UCSD-AML1 (cell line): ENCODE data around the gene FOXP1.

Source experiments
- DNase-seq: peaks from one replicate; lab custom pipeline; 2025; ENCODE audit not compliant: unreplicated experiment; lab: John Stamatoyannopoulos, UW

Gene FOXP1

GRCh38 chr3:71136276-71136675, 447.3 kb downstream of the FOXP1 start:
- DNase-seq = no peak

- DNase-seq = no peak
Observed at GRCh38 chr3:71135373-71136088, 448.0 kb downstream of the FOXP1 start.

GRCh38 chr3:71134521-71134920, 449.0 kb downstream of the FOXP1 start:
- DNase-seq = no peak

DNA sequence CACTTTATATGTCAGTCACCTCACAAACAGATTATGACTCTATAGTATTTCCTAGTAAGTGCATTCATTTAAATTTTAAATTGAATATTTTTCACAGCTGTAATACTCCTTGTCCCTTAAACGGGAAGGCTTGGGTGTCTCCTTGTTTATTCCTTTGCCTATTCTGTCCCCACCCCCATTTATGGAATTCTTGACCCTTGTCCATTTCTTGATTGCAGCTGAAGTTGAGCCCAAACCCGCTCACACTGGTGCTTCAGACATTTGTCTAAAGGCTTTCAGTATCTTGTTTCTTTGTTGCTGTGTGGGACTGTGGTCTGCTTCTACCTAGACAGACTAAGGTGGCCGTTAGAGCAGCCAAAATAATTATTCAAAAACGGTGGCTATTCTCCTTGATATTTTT, 449.7 kb downstream of the FOXP1 start:
- no peak for DNase-seq

DNA sequence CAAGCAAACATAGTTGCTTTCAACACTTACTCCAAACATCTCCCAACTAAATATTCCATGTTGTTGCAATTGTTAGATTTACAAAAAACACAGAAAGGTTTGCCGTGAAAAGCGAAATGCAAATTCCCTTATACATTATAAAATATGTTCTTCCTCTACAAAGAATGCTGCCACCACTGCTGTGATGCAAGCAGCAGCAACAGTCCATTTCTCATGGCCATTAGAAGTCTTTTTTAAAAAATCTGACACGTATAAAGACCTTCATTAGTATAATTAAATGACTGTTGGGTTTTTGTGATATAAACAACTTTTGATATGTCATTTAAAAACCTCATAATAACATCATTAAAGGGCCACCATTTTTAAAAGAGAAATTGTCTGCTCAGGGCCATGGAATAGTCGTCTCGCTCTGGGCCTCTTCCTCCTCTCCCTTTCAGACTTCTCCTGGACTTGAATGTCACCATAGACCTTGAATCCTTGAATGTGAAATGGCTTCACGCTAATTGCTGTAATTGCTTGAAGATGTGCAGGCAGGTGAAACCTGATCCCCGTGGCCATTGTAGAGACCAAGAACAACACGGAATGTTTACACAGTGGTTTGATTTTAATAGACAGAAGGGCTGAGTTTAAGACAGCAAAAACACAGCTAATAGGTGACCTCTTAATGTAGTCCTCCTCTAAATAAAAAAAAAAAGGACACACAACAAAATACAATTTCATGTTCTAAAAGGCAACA, 450.4 kb downstream of the FOXP1 start:
- no peak for DNase-seq

GRCh38 chr3:71131375-71132314, 451.9 kb downstream of the FOXP1 start:
- peak; percentile 18 for DNase-seq

- peak; percentile 46 for DNase-seq
Observed at GRCh38 chr3:71130471-71131374, 452.8 kb downstream of the FOXP1 start.

DNA sequence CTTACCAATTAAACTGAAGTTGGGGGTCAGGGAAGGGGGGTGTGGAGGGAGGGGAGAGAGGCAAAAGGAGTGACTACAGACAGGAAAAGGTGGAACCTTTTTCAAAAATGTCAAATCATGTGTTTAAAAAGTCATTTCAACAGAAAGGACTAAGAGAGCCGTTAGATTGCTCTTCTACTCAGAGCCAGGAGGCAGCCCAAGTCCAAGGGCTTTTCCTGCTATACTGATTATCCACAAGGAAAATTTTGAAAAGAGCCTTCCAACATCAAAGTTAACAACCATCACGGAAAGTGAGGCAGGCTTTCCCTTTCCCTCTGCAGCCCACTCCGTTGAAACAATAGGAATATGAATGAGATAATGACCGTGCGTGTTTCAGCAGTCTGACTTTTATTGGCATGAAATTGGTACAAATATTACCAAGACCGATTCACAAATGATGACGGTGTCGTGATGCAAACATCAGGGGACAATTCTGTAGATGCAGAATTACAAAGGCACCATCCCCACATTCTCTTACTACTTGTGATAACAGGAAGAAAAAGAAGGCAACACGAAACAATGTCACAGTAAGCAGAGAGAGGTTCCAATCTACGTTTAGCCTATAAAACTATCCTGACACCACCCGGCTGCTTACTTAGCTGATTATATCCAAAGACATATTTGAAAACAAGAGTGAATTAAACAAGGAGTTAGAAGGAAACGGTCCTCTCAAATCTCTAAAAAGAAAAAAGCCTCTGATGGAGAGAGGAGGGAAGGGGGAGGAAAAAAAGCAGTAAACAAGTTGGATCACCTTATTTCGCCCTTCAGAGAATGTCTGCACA, 453.7 kb downstream of the FOXP1 start:
- peak; percentile 13 for DNase-seq

DNA sequence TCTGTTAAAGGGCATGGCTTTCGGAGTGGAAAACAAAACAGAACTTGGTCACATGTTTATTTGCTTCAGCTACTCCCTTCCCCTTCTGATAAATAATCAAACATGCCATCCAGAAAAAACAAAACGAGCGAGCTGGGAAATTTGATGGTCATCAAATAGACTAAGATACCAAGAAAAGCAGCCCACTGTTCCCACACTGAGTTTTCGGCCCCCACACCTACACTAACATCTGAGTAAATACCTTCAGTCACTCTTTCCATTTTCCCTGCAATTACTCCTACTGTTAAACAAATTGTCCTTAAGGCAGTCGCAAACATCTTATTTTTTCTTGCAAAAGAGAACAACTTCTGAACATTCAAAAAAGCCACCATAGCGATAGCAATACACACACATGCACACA, 454.6 kb downstream of the FOXP1 start:
- DNase-seq = no peak

- no peak for DNase-seq
Observed at GRCh38 chr3:71127844-71128243, 455.7 kb downstream of the FOXP1 start.

- DNase-seq = no peak
Observed at GRCh38 chr3:71127052-71127831, 456.3 kb downstream of the FOXP1 start.

- DNase-seq = no peak
Observed at GRCh38 chr3:71125738-71126137, 457.8 kb downstream of the FOXP1 start.

DNA sequence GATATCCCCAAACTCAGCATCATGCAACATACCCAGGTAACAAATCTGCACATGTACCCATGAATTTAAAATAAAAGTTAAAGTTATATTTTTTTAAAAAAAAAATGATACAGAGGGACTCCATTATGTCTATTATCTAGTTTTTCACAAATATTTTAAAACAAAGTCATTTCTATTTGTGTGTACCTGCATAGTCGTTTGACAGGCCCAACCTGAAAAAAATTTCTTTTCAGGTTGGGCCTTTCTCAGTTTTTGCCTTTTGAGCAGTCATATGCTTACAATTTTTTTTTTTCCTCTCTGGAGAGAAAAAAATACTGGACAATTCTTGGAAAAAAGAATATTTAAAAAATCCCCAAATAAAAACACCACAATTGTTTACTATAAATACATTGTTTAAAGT, 459.5 kb downstream of the FOXP1 start:
- DNase-seq = no peak

DNA sequence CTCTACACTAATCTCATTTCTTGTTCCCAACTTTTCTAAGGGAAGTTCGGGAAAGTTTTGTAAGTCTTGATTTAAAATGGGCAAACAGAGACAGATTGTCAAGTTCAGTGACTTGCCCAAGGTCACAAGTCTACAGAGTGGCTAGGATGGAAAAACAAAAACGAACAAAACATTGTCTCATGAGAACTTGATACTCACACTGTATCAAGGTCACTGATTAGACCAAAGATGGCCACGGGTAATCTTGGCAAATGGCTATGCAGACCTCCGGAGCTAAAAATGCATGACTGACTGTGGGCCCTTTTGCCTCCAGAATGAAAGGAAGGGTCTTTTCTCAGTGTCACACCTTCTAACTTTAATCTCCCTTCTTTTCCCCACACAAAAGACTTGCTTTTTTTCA, 460.9 kb downstream of the FOXP1 start:
- no peak for DNase-seq

DNA sequence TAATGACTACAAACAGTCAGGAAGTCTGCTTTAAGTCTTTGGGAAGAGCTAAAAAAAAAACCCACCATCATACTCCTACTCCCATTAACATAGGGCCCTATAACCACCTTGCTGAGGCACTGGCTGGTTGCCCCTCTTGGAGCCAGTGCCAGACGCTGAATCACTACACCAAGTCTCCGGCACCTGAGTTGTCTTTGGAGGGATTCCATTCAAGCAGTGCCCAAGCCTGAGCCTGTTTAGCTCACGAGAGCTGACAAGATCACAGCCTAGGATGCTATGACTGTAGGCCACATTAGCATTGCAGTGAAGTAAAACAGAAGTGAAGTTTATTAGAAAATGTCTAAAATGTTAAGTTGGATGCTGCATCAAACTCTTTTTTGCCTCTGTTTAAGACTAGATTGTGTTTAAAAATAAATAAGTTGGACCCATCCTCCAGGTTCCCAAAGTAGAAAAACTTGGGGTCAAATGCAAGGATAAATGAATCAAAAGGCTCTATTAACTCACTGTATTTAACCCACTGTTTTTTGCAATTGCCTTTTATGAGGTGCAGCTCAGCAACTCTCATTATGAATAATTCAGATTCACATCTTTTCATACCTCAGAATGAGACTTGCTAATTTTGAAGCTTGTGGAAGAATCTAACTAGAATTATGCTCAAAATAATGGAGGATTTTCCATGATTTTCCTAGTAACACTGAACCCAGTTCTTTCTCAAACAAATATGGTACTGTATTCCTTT, 461.9 kb downstream of the FOXP1 start:
- DNase-seq = no peak

DNA sequence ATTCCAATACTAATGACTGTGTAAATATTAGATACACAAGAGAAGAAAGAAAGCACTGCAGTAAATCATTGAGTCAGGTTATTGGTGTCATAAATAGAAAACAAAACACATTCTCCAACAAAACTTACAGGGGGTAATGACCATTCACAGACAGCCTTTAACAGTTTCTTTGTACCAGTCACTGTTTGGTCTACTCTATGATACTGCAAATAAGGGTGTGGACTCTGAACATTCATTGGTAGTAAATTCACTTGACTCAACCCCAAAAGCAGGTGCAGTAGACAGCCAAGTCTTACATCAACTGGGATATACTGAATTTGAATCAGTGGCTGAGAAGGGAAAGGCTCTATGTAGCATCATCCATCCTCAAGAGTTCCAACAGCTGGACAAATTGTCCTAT, 463.5 kb downstream of the FOXP1 start:
- no peak for DNase-seq

GRCh38 chr3:71119171-71119570, 464.4 kb downstream of the FOXP1 start:
- no peak for DNase-seq

GRCh38 chr3:71118436-71118835, 465.1 kb downstream of the FOXP1 start:
- no peak for DNase-seq
